Uterus (tissue), 2 donors: ENCODE measurements around the gene MBLAC1.

Source experiments
- CTCF ChIP-seq, 4 experiments: fragments of 200-600 bp in 2 of 4; fragments of 450-650 bp in 2 of 4; sonication (generic) in 2 of 4; IDR thresholded peaks; one replicate each; pipeline ENCODE4 v1.5.1; 2016 to 2019; ENCODE audit warnings: antibody characterized with exemption in 4 of 4, mild to moderate bottlenecking in 2 of 4, moderate library complexity in 1 of 4
- POLR2A ChIP-seq, 2 donors: fragments of 450-650 bp; IDR thresholded peaks; one replicate each; pipeline ENCODE4 v1.6.1; 2016; ENCODE audit warnings: antibody characterized with exemption in 2 of 2, mild to moderate bottlenecking in 1 of 2, moderate library complexity in 1 of 2

GRCh38 chr7:100170101-100170897 is 43.5 kb downstream of the MBLAC1 start:
- TF ChIP-seq POLR2A (IDR thresholded peaks at IDR 0.05) (no peak), CTCF (IDR thresholded peaks at IDR 0.05) (no peak)
